Stimulated activated CD4-positive, alpha-beta T cell treated with anti-CD3 and anti-CD28 coated beads, Interleukin-12 subunit alpha, Interleukin-12 subunit beta, amount 100 ng/mL, for 24 hours (primary cell): Measurements from ENCODE around the gene SLC4A4.

Experiments used
- DNase-seq, 2 experiments: peaks; one replicate each; pipeline ENCODE4 v3.0.0-alpha.2; 2020; ENCODE audit warnings: low read depth in 2 of 2

The SLC4A4 gene

GRCh38 chr4:71356924-71357663 is 18.3 kb downstream of the SLC4A4 start:
- no peak for DNase-seq

- no peak for DNase-seq
Measured at GRCh38 chr4:71360844-71361243, 22.0 kb downstream of the SLC4A4 start.

GRCh38 chr4:71361476-71361875 is 22.7 kb downstream of the SLC4A4 start:
- no peak for DNase-seq

- DNase-seq = no peak
Measured at GRCh38 chr4:71366766-71367165, 27.9 kb downstream of the SLC4A4 start.

- DNase-seq = no peak
Measured at GRCh38 chr4:71367546-71367945, 28.7 kb downstream of the SLC4A4 start.

GRCh38 chr4:71368906-71369305 is 30.1 kb downstream of the SLC4A4 start:
- no peak for DNase-seq

GRCh38 chr4:71369536-71369935 is 30.7 kb downstream of the SLC4A4 start:
- no peak for DNase-seq

GRCh38 chr4:71375494-71375893 is 36.7 kb downstream of the SLC4A4 start:
- DNase-seq = no peak

GRCh38 chr4:71377561-71377960 is 38.7 kb downstream of the SLC4A4 start:
- no peak for DNase-seq

GRCh38 chr4:71379126-71379525 is 40.3 kb downstream of the SLC4A4 start:
- no peak for DNase-seq

GRCh38 chr4:71380788-71381187 is 42.0 kb downstream of the SLC4A4 start:
- no peak for DNase-seq

GRCh38 chr4:71382125-71382899 is 43.5 kb downstream of the SLC4A4 start:
- no peak for DNase-seq

GRCh38 chr4:71382900-71383560 is 44.2 kb downstream of the SLC4A4 start:
- no peak for DNase-seq

- DNase-seq = no peak
Measured at GRCh38 chr4:71383984-71384383, 45.2 kb downstream of the SLC4A4 start.

- DNase-seq = no peak
Measured at GRCh38 chr4:71389149-71389827, 50.5 kb downstream of the SLC4A4 start.

GRCh38 chr4:71392109-71392508 is 53.3 kb downstream of the SLC4A4 start:
- DNase-seq = no peak

GRCh38 chr4:71396382-71396781 is 57.6 kb downstream of the SLC4A4 start:
- DNase-seq = no peak

GRCh38 chr4:71400810-71401209 is 62.0 kb downstream of the SLC4A4 start:
- DNase-seq = no peak

- no peak for DNase-seq
Measured at GRCh38 chr4:71402616-71403015, 63.8 kb downstream of the SLC4A4 start.

- no peak for DNase-seq
Measured at GRCh38 chr4:71404049-71404448, 65.2 kb downstream of the SLC4A4 start.

GRCh38 chr4:71405791-71406190 is 67.0 kb downstream of the SLC4A4 start:
- no peak for DNase-seq

GRCh38 chr4:71406459-71406963 is 67.7 kb downstream of the SLC4A4 start:
- DNase-seq = no peak
